LNCaP clone FGC (cell line): ENCODE results near the gene FILIP1L.

Source experiments
- DNase-seq: peaks from one replicate; pipeline ENCODE4 v3.0.0-alpha.2; 2011; ENCODE audit warnings: low read depth
- H3K4me3 ChIP-seq: 2 replicates; pipeline ENCODE4 v1.5.1; 2011; ENCODE audit warnings: mild to moderate bottlenecking, low read depth, low read length, control low read depth
- CTCF ChIP-seq: IDR thresholded peaks from 2 replicates; pipeline ENCODE4 v1.5.1; 2012; ENCODE audit warnings: mild to moderate bottlenecking; ENCODE audit not compliant: control insufficient read depth, insufficient read depth; ENCODE audit errors: extremely low read depth

The FILIP1L gene

GRCh38 chr3:100073049-100073713, 41.1 kb downstream of the FILIP1L start:
- no peak overlapping the region for H3K4me3 ChIP-seq
- TF ChIP-seq CTCF: no peak
- no peak for DNase-seq

GRCh38 chr3:100072326-100073048, 41.8 kb downstream of the FILIP1L start:
- H3K4me3 ChIP-seq: no peak overlapping the region
- no peak for DNase-seq
- no peak for TF ChIP-seq CTCF

GRCh38 chr3:100069472-100069871, 44.8 kb downstream of the FILIP1L start:
- H3K4me3 ChIP-seq: no peak overlapping the region
- no peak for TF ChIP-seq CTCF
- no peak for DNase-seq

- peak; percentile 40 for DNase-seq
- TF ChIP-seq CTCF: peak; percentile 87
- H3K4me3 ChIP-seq: no peak overlapping the region
These were observed 45.5 kb downstream of the FILIP1L start for GRCh38 chr3:100068826-100069225.

GRCh38 chr3:100067589-100067988, 46.7 kb downstream of the FILIP1L start:
- TF ChIP-seq CTCF: no peak
- H3K4me3 ChIP-seq: no peak overlapping the region
- DNase-seq: no peak

- no peak overlapping the region for H3K4me3 ChIP-seq
- no peak for DNase-seq
- no peak for TF ChIP-seq CTCF
These were observed 50.3 kb downstream of the FILIP1L start for GRCh38 chr3:100063929-100064461.
